Endothelial cell of umbilical vein (primary cell): ENCODE measurements around the gene MEOX1. TPM values are rescaled to one million over a fixed set of nuclear protein-coding genes. Genes with fewer than 3 reads are reported as not detected.

Experiments used
- BruUV-seq: library from RNA; stranded (reverse); fragments of 400-500 nt; replicated peaks from 2 replicates; lab custom pipeline; 2021; lab: Mats Ljungman, UMichigan
- CTCF ChIA-PET: fragments of 300-600, 350-600 bp; sonication (Branson Sonifier 250); formaldehyde crosslinking; loops from one replicate; lab custom pipeline; 2021; ENCODE audit warnings: antibody characterized with exemption, inconsistent platforms; lab: Charles Lee
- POLR2A ChIA-PET: fragments of 300-600, 350-600 bp; sonication (Branson Sonifier 250); formaldehyde crosslinking; loops from one replicate; lab custom pipeline; 2021; ENCODE audit warnings: antibody characterized with exemption, inconsistent platforms; lab: Charles Lee
- DNase-seq: peaks from one replicate; pipeline ENCODE4 v3.0.0-alpha.2; 2011; ENCODE audit warnings: low read depth, low spot score
- FAIRE-seq: peaks from 2 replicates; lab custom pipeline; 2011; peaks lifted over from hg19 to GRCh38; lab: Jason Lieb, UNC
- H2AFZ ChIP-seq: 2 replicates; pipeline ENCODE4 v1.6.0; 2012; ENCODE audit warnings: low read depth, low read length, control low read depth, inconsistent platforms
- H3K27ac ChIP-seq: 2 replicates; pipeline ENCODE4 v1.5.1; 2011; ENCODE audit warnings: low read depth, mild to moderate bottlenecking, control low read depth, low read length, moderate library complexity; ENCODE audit not compliant: insufficient read depth
- H3K27me3 ChIP-seq, 2 experiments: 2 replicates each; pipeline versions ENCODE4 v1.6.0 to v1.6.1; 2011; ENCODE audit warnings: low read length in 2 of 2, mixed read lengths in 1 of 2; ENCODE audit not compliant: control insufficient read depth in 2 of 2, insufficient read depth in 2 of 2
- H3K36me3 ChIP-seq, 2 experiments: 2 replicates in 1 of 2; 3 replicates in 1 of 2; pipeline ENCODE4 v1.5.1; 2011; ENCODE audit warnings: low read length in 2 of 2, mild to moderate bottlenecking in 1 of 2, moderate library complexity in 1 of 2; ENCODE audit not compliant: control insufficient read depth in 2 of 2, insufficient read depth in 2 of 2; ENCODE audit errors: extremely low read depth in 1 of 2
- H3K4me1 ChIP-seq: 3 replicates; pipeline ENCODE4 v1.5.1; 2011; ENCODE audit warnings: mild to moderate bottlenecking, low read length; ENCODE audit not compliant: control insufficient read depth, insufficient read depth; ENCODE audit errors: extremely low read depth
- H3K4me2 ChIP-seq: 2 replicates; pipeline ENCODE4 v1.6.1; 2011; ENCODE audit warnings: low read length, control low read depth, mixed read lengths; ENCODE audit not compliant: insufficient read depth
- H3K4me3 ChIP-seq, 3 experiments: fragments of 200-600 bp in 1 of 3; sonication (generic), shearing (Covaris generic) in 1 of 3; replicated peaks in 1 of 3; 2 replicates each; pipeline ENCODE4 v1.5.1; 2011 to 2016; ENCODE audit warnings: control low read depth in 3 of 3, low read length in 3 of 3, mild to moderate bottlenecking in 2 of 3, inconsistent platforms in 1 of 3, low read depth in 1 of 3, moderate library complexity in 1 of 3; ENCODE audit not compliant: insufficient read depth in 1 of 3
- H3K79me2 ChIP-seq: 2 replicates; pipeline ENCODE4 v1.6.0; 2012; ENCODE audit warnings: low read length, inconsistent platforms; ENCODE audit not compliant: control insufficient read depth, insufficient read depth
- H3K9ac ChIP-seq: replicated peaks from 2 replicates; pipeline ENCODE3; 2011; ENCODE audit warnings: low read length, control low read depth; ENCODE audit not compliant: insufficient read depth; ENCODE audit errors: extremely low read depth
- H3K9me1 ChIP-seq: replicated peaks from 3 replicates; pipeline ENCODE4 v1.6.0; 2011; ENCODE audit warnings: mild to moderate bottlenecking, low read length; ENCODE audit not compliant: control insufficient read depth, insufficient read depth; ENCODE audit errors: extremely low read depth
- H3K9me3 ChIP-seq: replicated peaks from 2 replicates; pipeline ENCODE4 v1.5.1; 2012; ENCODE audit warnings: low read length, inconsistent platforms; ENCODE audit not compliant: control insufficient read depth, insufficient read depth
- H4K20me1 ChIP-seq: replicated peaks from 2 replicates; pipeline ENCODE3; 2011; ENCODE audit warnings: mild to moderate bottlenecking, low read length; ENCODE audit not compliant: control insufficient read depth, insufficient read depth; ENCODE audit errors: extremely low read depth
- CTCF ChIP-seq, 2 donors: IDR thresholded peaks; 1 replicate in 1 of 2; 2 replicates in 1 of 2; pipeline ENCODE4 v1.5.1; 2011; ENCODE audit warnings: low read length in 2 of 2, mild to moderate bottlenecking in 2 of 2, moderate library complexity in 2 of 2, control low read depth in 1 of 2, inconsistent platforms in 1 of 2, low read depth in 1 of 2; ENCODE audit not compliant: insufficient read depth in 1 of 2; ENCODE audit errors: extremely low read depth in 1 of 2
- EZH2 ChIP-seq: IDR thresholded peaks from 2 replicates; pipeline ENCODE4 v1.6.1; 2012; ENCODE audit warnings: borderline replicate concordance, low read depth, mild to moderate bottlenecking, moderate library complexity, low read length, inconsistent platforms; ENCODE audit not compliant: severe bottlenecking
- FOS ChIP-seq: IDR thresholded peaks from 2 replicates; pipeline ENCODE4 v1.6.1; 2011; ENCODE audit warnings: mild to moderate bottlenecking, low read length, moderate library complexity, borderline replicate concordance; ENCODE audit not compliant: insufficient read depth
- GATA2 ChIP-seq: IDR thresholded peaks from 2 replicates; pipeline ENCODE4 v1.7.0; 2011; ENCODE audit warnings: low read depth, mild to moderate bottlenecking, moderate library complexity, mixed read lengths, low read length; ENCODE audit not compliant: insufficient read length, insufficient read depth
- JUN ChIP-seq: IDR thresholded peaks from 2 replicates; pipeline ENCODE4 v1.6.1; 2011; ENCODE audit warnings: borderline replicate concordance, low read depth; ENCODE audit not compliant: insufficient read length, insufficient read depth
- MAX ChIP-seq: IDR thresholded peaks from 2 replicates; pipeline ENCODE4 v1.6.1; 2011; ENCODE audit not compliant: insufficient read depth, insufficient read length
- MYC ChIP-seq: IDR thresholded peaks from one replicate; pipeline ENCODE4 v1.6.1; 2011; ENCODE audit warnings: mild to moderate bottlenecking, low read depth, low read length
- POLR2A ChIP-seq: IDR thresholded peaks from 2 replicates; pipeline ENCODE4 v1.6.1; 2012; ENCODE audit warnings: low read depth, mild to moderate bottlenecking, control low read depth, low read length
- POLR2AphosphoS5 ChIP-seq: IDR thresholded peaks from 2 replicates; pipeline ENCODE4 v1.6.1; 2012; ENCODE audit warnings: low read depth, mild to moderate bottlenecking, control low read depth, low read length, moderate library complexity; ENCODE audit not compliant: insufficient read depth
- dilution Hi-C: fragments of 300-500 bp; cut with MboI; formaldehyde crosslinking; loops from one replicate; pipeline ENCODE4 v1.15.0; 2019; ENCODE audit warnings: low sequenced_read_pairs; ENCODE audit not compliant: extremely low pct_ligation_motif_present
- intact Hi-C: fragments of 100-400 bp; cut with micrococcal nuclease; formaldehyde crosslinking; loops from one replicate; pipeline ENCODE4 v1.10.0; 2022
- polyA plus RNA-seq, 4 experiments: library from polyadenylated mRNA; depleted of rRNA in 3 of 4; stranded (reverse) in 3 of 4; unstranded in 1 of 4; fragments of >200 nt; gene quantifications; 2 replicates each; pipeline versions ENCODE4 v1.2.1 to v1.2.3, GENCODE V29; 2011 to 2012; ENCODE audit warnings: missing spikeins in 1 of 4
- total RNA-seq: library from RNA; stranded (reverse); gene quantifications from 2 replicates; pipeline ENCODE4 v1.2.3, GENCODE V29; 2021

Gene MEOX1
- total and polyA plus RNA-seq, 2 donors (not counting 3 experiments of a cell fraction or from before 2014, with no cell fraction given): 0.06 TPM; not detected in 1

- no peak for TF ChIP-seq CTCF (IDR thresholded peaks at IDR 0.05; ENCODE audit: extremely low read depth in 1 of 2, insufficient read depth in 1 of 2, low read depth in 1 of 2, low read length in 2 of 2)
- TF ChIP-seq GATA2: no peak
- no peak for TF ChIP-seq FOS
- TF ChIP-seq EZH2: no peak
- H3K27ac ChIP-seq: no peak overlapping the region
Measured at GRCh38 chr17:43616852-43617251, 44.9 kb downstream of the MEOX1 start.

DNA sequence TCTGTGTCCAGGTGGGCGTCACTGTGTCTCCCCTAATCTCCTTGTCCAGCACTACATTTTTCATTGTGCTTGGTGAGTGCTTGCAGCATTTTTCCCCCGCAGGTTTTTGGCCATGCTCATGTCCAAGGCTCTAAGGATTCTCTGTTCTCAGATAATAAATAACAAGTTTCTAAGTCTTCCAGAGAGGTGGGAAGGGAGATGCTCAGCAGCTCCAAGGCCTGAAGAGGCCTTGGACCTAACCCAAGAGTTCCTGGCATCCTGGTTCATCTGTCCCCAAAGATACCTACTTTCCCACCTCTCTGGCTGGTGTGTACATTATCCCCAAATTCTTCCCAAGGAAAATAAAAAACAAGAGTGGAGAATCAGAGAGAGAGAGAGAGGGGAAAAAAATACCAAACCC is 45.3 kb downstream of the MEOX1 start:
- Histone ChIP-seq H4K20me1 (no peaks in the 10 kb centered on the region), H2AFZ (no peak overlapping the region), H3K4me2 (no peak overlapping the region), H3K9me1 (no peaks in the 10 kb centered on the region), H3K4me3 (no peak overlapping the region), H3K27me3 (peaks cover 0 to 3% of the 10 kb centered on the region in 2 experiments), H3K36me3 (no peaks in the 10 kb centered on the region), H3K27ac (no peak overlapping the region), H3K9ac (no peak overlapping the region), H3K4me1 (no peaks in the 10 kb centered on the region), H3K79me2 (no peaks in the 10 kb centered on the region), H3K9me3 (no peaks in the 10 kb centered on the region)
- TF ChIP-seq POLR2AphosphoS5: no peak
- TF ChIP-seq POLR2A: no peak
- no peak for TF ChIP-seq MAX
- TF ChIP-seq MYC: no peak
- TF ChIP-seq EZH2: no peak
- no peak for TF ChIP-seq CTCF (IDR thresholded peaks at IDR 0.05; ENCODE audit: extremely low read depth in 1 of 2, insufficient read depth in 1 of 2, low read depth in 1 of 2, low read length in 2 of 2)
- TF ChIP-seq FOS: no peak
- TF ChIP-seq GATA2: no peak
- TF ChIP-seq JUN: no peak
- dilution Hi-C loops (no loop called here), intact Hi-C loops (no loop called here)
- FAIRE-seq (no peak), DNase-seq (no peak)
- ChIA-PET CTCF (no interaction called here), POLR2A (no interaction called here)
- no TSS peak for BruUV-seq

More at GRCh38 chr17:43616852-43617251, 44.9 kb downstream of the MEOX1 start:
- H3K9me3 ChIP-seq: no peaks in the 10 kb centered on the region
- intact Hi-C loops: no loop called here
- POLR2A ChIA-PET: no interaction called here
- DNase-seq (no peak), FAIRE-seq (no peak)
- H3K4me1 ChIP-seq: no peaks in the 10 kb centered on the region
- no peak overlapping the region for H2AFZ ChIP-seq
- dilution Hi-C loops: no loop called here
- H4K20me1 ChIP-seq: no peaks in the 10 kb centered on the region
- no peak overlapping the region for H3K4me2 ChIP-seq
- H3K27me3 ChIP-seq: peaks cover 0 to 3% of the 10 kb centered on the region in 2 experiments
- no TSS peak for BruUV-seq
- H3K36me3 ChIP-seq: no peaks in the 10 kb centered on the region
- CTCF ChIA-PET: no interaction called here
- no peak overlapping the region for H3K9ac ChIP-seq
- no peak overlapping the region for H3K4me3 ChIP-seq
- no peaks in the 10 kb centered on the region for H3K9me1 ChIP-seq
- H3K79me2 ChIP-seq: no peaks in the 10 kb centered on the region
